ENCODE data around the gene RAB36.

DNA sequence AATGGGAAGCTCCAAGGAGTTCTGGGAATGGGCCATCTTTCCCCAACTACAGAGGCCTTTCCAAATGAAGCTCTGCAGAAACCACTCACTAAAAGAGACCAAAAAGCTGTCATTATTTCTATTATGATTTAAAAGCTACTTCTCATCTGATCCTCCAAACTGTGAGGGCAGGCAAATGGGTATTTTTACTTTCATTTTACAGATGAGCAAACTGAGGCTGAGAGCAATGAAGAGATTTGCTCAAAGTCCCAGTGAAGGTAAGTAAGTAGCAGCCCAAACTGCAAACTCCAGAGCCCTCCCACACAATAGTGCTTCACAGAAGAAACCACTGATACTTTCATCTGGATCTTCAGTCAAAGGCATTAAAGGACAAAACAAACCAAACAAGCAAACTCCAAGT, 4.9 kb upstream of the RAB36 start:
- TF ChIP-seq, protein P1, sequence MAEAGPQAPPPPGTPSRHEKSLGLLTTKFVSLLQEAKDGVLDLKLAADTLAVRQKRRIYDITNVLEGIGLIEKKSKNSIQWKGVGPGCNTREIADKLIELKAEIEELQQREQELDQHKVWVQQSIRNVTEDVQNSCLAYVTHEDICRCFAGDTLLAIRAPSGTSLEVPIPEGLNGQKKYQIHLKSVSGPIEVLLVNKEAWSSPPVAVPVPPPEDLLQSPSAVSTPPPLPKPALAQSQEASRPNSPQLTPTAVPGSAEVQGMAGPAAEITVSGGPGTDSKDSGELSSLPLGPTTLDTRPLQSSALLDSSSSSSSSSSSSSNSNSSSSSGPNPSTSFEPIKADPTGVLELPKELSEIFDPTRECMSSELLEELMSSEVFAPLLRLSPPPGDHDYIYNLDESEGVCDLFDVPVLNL (CRISPR knock-in tag; IDR thresholded peaks at IDR 0.05; ENCODE audit: borderline replicate concordance, low read depth) = no peak
- TF ChIP-seq, protein P2, sequence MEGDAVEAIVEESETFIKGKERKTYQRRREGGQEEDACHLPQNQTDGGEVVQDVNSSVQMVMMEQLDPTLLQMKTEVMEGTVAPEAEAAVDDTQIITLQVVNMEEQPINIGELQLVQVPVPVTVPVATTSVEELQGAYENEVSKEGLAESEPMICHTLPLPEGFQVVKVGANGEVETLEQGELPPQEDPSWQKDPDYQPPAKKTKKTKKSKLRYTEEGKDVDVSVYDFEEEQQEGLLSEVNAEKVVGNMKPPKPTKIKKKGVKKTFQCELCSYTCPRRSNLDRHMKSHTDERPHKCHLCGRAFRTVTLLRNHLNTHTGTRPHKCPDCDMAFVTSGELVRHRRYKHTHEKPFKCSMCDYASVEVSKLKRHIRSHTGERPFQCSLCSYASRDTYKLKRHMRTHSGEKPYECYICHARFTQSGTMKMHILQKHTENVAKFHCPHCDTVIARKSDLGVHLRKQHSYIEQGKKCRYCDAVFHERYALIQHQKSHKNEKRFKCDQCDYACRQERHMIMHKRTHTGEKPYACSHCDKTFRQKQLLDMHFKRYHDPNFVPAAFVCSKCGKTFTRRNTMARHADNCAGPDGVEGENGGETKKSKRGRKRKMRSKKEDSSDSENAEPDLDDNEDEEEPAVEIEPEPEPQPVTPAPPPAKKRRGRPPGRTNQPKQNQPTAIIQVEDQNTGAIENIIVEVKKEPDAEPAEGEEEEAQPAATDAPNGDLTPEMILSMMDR (IDR thresholded peaks at IDR 0.05) = no peak
- no peak for TF ChIP-seq NR2C2 (CRISPR knock-in tag; IDR thresholded peaks at IDR 0.05)
- no peak for TF ChIP-seq SMAD4 (CRISPR knock-in tag; IDR thresholded peaks at IDR 0.05)
- no peak for TF ChIP-seq RELA (CRISPR knock-in tag; IDR thresholded peaks at IDR 0.05; ENCODE audit: borderline replicate concordance)
- no peak for TF ChIP-seq CREB1 (CRISPR knock-in tag; IDR thresholded peaks at IDR 0.05)
- TF ChIP-seq CREM (CRISPR knock-in tag; IDR thresholded peaks at IDR 0.05) = no peak
- no peak for TF ChIP-seq ESRRA (CRISPR knock-in tag; IDR thresholded peaks at IDR 0.05; ENCODE audit: borderline replicate concordance)
- no peak for TF ChIP-seq SMAD3 (CRISPR knock-in tag; IDR thresholded peaks at IDR 0.05; ENCODE audit: borderline replicate concordance)
- TF ChIP-seq, protein P3, sequence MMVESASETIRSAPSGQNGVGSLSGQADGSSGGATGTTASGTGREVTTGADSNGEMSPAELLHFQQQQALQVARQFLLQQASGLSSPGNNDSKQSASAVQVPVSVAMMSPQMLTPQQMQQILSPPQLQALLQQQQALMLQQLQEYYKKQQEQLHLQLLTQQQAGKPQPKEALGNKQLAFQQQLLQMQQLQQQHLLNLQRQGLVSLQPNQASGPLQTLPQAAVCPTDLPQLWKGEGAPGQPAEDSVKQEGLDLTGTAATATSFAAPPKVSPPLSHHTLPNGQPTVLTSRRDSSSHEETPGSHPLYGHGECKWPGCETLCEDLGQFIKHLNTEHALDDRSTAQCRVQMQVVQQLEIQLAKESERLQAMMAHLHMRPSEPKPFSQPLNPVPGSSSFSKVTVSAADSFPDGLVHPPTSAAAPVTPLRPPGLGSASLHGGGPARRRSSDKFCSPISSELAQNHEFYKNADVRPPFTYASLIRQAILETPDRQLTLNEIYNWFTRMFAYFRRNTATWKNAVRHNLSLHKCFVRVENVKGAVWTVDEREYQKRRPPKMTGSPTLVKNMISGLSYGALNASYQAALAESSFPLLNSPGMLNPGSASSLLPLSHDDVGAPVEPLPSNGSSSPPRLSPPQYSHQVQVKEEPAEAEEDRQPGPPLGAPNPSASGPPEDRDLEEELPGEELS (CRISPR knock-in tag; IDR thresholded peaks at IDR 0.05) = no peak
- TF ChIP-seq, protein P4, sequence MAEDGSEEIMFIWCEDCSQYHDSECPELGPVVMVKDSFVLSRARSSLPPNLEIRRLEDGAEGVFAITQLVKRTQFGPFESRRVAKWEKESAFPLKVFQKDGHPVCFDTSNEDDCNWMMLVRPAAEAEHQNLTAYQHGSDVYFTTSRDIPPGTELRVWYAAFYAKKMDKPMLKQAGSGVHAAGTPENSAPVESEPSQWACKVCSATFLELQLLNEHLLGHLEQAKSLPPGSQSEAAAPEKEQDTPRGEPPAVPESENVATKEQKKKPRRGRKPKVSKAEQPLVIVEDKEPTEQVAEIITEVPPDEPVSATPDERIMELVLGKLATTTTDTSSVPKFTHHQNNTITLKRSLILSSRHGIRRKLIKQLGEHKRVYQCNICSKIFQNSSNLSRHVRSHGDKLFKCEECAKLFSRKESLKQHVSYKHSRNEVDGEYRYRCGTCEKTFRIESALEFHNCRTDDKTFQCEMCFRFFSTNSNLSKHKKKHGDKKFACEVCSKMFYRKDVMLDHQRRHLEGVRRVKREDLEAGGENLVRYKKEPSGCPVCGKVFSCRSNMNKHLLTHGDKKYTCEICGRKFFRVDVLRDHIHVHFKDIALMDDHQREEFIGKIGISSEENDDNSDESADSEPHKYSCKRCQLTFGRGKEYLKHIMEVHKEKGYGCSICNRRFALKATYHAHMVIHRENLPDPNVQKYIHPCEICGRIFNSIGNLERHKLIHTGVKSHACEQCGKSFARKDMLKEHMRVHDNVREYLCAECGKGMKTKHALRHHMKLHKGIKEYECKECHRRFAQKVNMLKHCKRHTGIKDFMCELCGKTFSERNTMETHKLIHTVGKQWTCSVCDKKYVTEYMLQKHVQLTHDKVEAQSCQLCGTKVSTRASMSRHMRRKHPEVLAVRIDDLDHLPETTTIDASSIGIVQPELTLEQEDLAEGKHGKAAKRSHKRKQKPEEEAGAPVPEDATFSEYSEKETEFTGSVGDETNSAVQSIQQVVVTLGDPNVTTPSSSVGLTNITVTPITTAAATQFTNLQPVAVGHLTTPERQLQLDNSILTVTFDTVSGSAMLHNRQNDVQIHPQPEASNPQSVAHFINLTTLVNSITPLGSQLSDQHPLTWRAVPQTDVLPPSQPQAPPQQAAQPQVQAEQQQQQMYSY (CRISPR knock-in tag; IDR thresholded peaks at IDR 0.05) = no peak
- TF ChIP-seq, protein P5, sequence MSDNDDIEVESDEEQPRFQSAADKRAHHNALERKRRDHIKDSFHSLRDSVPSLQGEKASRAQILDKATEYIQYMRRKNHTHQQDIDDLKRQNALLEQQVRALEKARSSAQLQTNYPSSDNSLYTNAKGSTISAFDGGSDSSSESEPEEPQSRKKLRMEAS (CRISPR knock-in tag; IDR thresholded peaks at IDR 0.05) = no peak
- no peak for TF ChIP-seq ZNF423 (CRISPR knock-in tag; IDR thresholded peaks at IDR 0.05)
- TF ChIP-seq FOXJ3 (CRISPR knock-in tag; IDR thresholded peaks at IDR 0.05; ENCODE audit: borderline replicate concordance) = no peak
